Activated T-helper 17 cell treated with anti-CD3 and anti-CD28 coated beads, Interleukin-2, amount 50 U/mL, for 72 hours (primary cell): ENCODE data around the gene PSMB5. TPM values are rescaled to one million over a fixed set of nuclear protein-coding genes. Genes with fewer than 3 reads are reported as not detected.
A peak's percentile ranks its signal among the peaks of the same experiment; 100 is the strongest.

ENCODE experiments used
- ATAC-seq: fragments of 150-1000 bp; cut with Tn5 transposase; replicated peaks from 2 replicates; pipeline ENCODE4 v1.10.0; 2021; ENCODE audit warnings: mild to moderate bottlenecking, moderate library complexity
- H3K27ac Mint-ChIP-seq: one replicate; pipeline ENCODE4 v1.8.0; 2022; ENCODE audit warnings: mixed read lengths
- H3K27me3 Mint-ChIP-seq: one replicate; pipeline ENCODE4 v1.8.0; 2022; ENCODE audit warnings: mixed read lengths
- H3K36me3 Mint-ChIP-seq: one replicate; pipeline ENCODE4 v1.8.0; 2022; ENCODE audit warnings: low read depth, mild to moderate bottlenecking, mixed read lengths
- H3K4me1 Mint-ChIP-seq: one replicate; pipeline ENCODE4 v1.8.0; 2022; ENCODE audit warnings: mixed read lengths
- H3K4me3 Mint-ChIP-seq: one replicate; pipeline ENCODE4 v1.8.0; 2022; ENCODE audit warnings: mild to moderate bottlenecking, mixed read lengths
- H3K9me3 Mint-ChIP-seq: one replicate; pipeline ENCODE4 v1.8.0; 2022; ENCODE audit warnings: mixed read lengths
- total RNA-seq, 2 donors: library from RNA; stranded (reverse); gene quantifications; one replicate each; pipeline ENCODE4 v1.2.3, GENCODE V29; 2022

The PSMB5 gene
- 100 to 1,000 TPM in 1 of 2 donors, 10 to 100 TPM in 1; 85.8 to 151 TPM for total RNA-seq

DNA sequence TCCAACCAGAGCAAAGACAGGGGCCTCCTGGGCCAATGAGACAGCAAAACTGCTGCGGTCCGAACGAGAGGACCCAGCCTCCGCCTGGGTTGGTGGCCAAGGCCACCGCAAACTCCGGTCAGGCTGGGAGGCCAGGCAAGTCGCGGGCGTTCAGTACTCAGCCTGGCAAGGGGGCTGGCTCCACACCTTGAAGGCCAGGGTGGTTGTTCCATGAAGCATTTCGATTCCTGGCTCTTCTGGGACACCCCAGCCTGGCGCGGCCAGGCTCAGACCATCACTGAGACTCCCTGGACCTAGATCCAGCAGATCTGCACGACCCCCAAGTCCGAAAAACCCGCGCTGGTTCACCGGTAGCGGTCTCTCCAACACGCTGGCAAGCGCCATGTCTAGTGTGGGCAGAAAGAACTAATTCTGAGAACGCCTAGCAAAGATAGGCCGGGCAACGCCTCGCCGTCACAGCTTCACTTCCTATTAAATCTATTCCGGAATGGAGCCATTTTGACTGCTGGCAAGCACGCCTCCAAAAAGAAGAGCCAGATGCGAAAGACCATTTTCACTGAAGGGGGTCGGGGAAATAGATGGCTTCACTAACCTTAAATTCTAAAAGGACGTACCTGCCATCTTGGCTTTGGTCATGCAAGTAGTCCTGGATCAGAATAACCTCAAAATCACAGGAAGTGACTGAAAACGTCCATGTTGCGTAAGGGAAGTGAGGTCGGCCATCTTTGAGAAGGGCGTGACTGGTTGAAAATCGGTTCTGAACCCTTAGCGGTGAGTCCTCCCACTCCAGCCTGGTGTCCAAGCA is at the start of gene PSMB5:
Gene PSMB5, minus strand, starts transcription at position 403 of the 805 bp plus-strand sequence. Its CDS starts 19 bp downstream, at position 384.
- Mint-ChIP-seq H3K4me3 (peak within 1 kb of the TSS; percentile 80), H3K4me1 (peaks cover 21% of the 10 kb centered on the region), H3K9me3 (peaks cover 4% of the 10 kb centered on the region), H3K36me3 (peaks cover 46% of the 10 kb centered on the region), H3K27ac (peak within 1 kb of the TSS; percentile 96), H3K27me3 (no peaks in the 10 kb centered on the region)
- ATAC-seq: peak; percentile 96

DNA sequence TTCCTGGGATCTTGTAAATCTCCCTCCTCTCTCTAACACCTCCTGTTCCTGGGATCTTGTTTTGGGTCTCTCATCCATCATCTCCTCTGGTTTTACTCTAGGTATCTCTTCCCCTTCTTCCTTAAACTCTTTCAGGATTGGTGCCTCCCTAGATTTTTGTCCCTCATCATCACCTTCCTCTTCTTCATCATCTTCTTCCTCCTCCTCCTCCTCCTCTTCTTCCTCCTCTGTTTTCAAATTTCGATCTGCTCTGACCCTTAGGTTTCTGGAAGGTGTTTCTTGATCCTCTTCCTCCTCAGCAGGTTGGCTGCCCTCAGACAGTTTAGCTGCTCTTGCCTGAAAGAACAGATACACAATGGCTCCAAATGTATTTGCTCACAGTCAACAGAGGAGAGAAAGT is 45.8 kb upstream of the PSMB5 start:
- no peak for ATAC-seq
- Mint-ChIP-seq H3K36me3 (peaks cover 97% of the 10 kb centered on the region), H3K4me1 (peaks cover 2% of the 10 kb centered on the region), H3K4me3 (no peak overlapping the region), H3K27ac (peak overlapping the region; percentile 2), H3K27me3 (no peaks in the 10 kb centered on the region), H3K9me3 (no peaks in the 10 kb centered on the region)

GRCh38 chr14:23079716-23080115 is 45.0 kb upstream of the PSMB5 start:
- Mint-ChIP-seq H3K36me3 (peaks cover 97% of the 10 kb centered on the region), H3K27ac (peak overlapping the region; percentile 2), H3K27me3 (no peaks in the 10 kb centered on the region), H3K4me3 (no peak overlapping the region), H3K4me1 (no peaks in the 10 kb centered on the region), H3K9me3 (no peaks in the 10 kb centered on the region)
- ATAC-seq: no peak

DNA sequence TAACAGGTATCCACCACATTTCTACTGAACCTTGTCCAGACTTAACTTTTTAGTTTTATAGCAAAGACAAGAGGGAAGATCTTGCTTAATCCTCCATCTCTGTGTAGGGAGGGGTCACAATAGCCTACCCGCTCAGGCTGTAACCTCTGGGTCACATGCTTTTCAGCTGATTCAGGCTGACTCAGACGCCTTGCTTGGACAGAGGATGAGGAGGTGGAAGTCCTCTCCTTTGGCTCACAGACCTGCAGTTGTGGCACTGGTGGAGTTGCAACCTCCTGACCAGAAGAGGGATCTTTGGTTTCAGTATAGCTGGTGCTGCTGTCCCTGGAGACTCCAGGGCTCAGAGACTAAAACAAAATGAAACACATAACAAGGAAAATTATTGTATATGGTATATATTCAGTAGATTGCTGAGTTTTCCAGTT is 44.0 kb upstream of the PSMB5 start:
- no peaks in the 10 kb centered on the region for H3K9me3 Mint-ChIP-seq
- ATAC-seq: peak; percentile 70
- no peaks in the 10 kb centered on the region for H3K27me3 Mint-ChIP-seq
- H3K4me3 Mint-ChIP-seq: no peak overlapping the region
- H3K4me1 Mint-ChIP-seq: no peaks in the 10 kb centered on the region
- peaks cover 97% of the 10 kb centered on the region for H3K36me3 Mint-ChIP-seq
- peak overlapping the region; percentile 2 for H3K27ac Mint-ChIP-seq

GRCh38 chr14:23077962-23078361 is 43.3 kb upstream of the PSMB5 start:
- peaks cover 97% of the 10 kb centered on the region for H3K36me3 Mint-ChIP-seq
- H3K27me3 Mint-ChIP-seq: no peaks in the 10 kb centered on the region
- H3K27ac Mint-ChIP-seq: peak overlapping the region; percentile 8
- no peaks in the 10 kb centered on the region for H3K4me1 Mint-ChIP-seq
- H3K4me3 Mint-ChIP-seq: no peak overlapping the region
- ATAC-seq: no peak
- no peaks in the 10 kb centered on the region for H3K9me3 Mint-ChIP-seq

DNA sequence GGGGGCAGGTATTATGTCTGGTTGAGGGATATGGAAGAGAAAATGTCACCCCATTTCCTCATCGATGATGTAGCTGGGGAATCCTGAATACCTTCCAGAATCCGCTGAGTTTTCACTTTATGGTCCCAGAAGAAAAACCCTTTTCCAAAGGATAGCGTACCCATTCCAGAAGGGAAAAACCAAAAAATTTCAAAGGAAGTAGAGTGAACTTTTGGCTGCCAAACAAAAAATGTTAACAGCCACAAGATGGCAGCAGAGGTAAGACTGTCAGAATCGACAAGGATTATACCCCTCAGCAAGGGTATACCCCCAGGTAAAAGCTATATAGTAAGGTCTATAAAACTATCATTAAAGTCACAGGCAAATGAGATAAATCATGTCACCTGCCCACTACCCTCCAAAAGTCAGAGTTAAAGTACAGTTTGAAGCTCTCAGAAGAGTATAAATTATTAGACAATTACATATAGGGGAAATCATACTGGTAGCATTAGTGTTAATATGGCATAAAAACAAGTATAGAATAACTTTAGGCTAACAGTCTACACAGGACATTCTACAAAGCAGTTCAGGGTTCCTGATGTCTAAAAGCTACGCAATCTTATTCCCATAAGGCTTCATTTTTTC is 42.2 kb upstream of the PSMB5 start:
- Mint-ChIP-seq H3K36me3 (peaks cover 100% of the 10 kb centered on the region), H3K27me3 (no peaks in the 10 kb centered on the region), H3K9me3 (no peaks in the 10 kb centered on the region), H3K27ac (peak overlapping the region; percentile 17), H3K4me1 (peaks cover 4% of the 10 kb centered on the region), H3K4me3 (no peak overlapping the region)
- ATAC-seq: peak; percentile 45

- H3K9me3 Mint-ChIP-seq: no peaks in the 10 kb centered on the region
- peaks cover 18% of the 10 kb centered on the region for H3K4me1 Mint-ChIP-seq
- peaks cover 100% of the 10 kb centered on the region for H3K36me3 Mint-ChIP-seq
- H3K27me3 Mint-ChIP-seq: no peaks in the 10 kb centered on the region
- no peak for ATAC-seq
- no peak overlapping the region for H3K4me3 Mint-ChIP-seq
- H3K27ac Mint-ChIP-seq: no peak overlapping the region
Observed at GRCh38 chr14:23074906-23075305, 40.2 kb upstream of the PSMB5 start.

DNA sequence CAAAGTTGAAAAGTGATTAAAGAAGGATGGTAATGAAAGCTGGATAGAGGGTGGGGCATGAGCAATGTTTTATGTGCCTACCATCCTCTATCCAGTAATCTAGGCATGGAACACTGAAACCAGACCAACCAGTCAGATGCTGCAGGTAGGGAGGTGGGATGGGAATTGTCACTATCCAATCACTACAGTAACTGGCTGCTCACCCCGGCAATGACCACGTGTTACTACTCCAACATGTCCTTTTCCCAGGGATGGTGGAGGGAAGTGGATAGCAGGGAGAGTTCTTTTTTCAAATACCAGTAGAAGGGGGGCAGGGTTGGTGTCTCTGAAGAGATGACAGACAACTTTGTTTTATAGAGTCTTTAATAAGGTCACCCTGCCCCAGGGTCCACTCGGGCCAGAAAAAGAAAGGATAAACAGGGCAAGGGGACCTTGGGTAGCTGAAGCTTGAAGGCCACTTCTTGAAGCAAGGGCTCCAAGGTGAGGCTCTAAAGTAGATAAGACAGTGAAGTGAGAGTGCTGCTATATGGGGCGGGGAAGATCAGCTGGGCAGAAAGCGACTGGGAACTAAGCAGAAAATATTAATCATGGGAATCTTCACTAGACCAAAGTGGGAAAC is 37.3 kb upstream of the PSMB5 start:
- peak overlapping the region; percentile 97 for H3K27ac Mint-ChIP-seq
- peaks cover 100% of the 10 kb centered on the region for H3K36me3 Mint-ChIP-seq
- peak overlapping the region; percentile 92 for H3K4me3 Mint-ChIP-seq
- no peaks in the 10 kb centered on the region for H3K27me3 Mint-ChIP-seq
- H3K4me1 Mint-ChIP-seq: peaks cover 27% of the 10 kb centered on the region
- no peaks in the 10 kb centered on the region for H3K9me3 Mint-ChIP-seq
- ATAC-seq: peak; percentile 1

DNA sequence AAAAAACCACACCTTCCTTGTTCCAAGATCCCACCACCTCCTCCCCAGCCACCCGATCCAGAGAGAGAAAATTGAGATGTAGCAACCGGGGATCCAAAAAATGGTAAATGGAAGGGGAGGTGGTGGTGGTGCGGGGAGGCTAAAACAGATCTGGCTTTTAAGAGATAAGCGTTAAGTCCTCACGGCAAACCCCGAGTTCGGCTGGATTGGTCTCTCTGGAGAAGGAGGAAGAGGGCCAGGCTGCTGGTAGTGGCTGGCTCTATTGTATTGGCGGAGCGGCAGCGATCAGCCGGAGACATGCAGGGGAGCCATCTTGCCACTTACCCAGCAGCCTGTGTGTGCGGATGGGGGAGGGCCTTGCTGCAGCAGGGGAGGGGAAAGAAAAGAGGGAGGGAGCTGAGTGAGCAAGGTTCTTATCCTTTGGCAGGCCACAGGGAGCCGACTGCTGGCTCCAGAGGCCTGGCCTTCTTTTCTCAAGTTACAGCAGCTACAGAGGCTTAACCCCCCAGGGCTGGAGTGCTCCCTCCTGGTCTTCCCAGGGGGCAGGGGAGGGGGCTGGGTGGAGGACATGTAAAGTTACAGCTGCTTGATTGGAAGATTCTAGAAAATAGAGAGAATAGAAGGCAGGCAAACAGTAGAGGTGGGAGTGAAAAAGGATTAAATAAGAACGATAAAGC is 36.7 kb upstream of the PSMB5 start:
- Mint-ChIP-seq H3K36me3 (peaks cover 100% of the 10 kb centered on the region), H3K9me3 (no peaks in the 10 kb centered on the region), H3K27ac (peak overlapping the region; percentile 97), H3K4me3 (peak overlapping the region; percentile 92), H3K4me1 (peaks cover 27% of the 10 kb centered on the region), H3K27me3 (no peaks in the 10 kb centered on the region)
- ATAC-seq: peak; percentile 98

DNA sequence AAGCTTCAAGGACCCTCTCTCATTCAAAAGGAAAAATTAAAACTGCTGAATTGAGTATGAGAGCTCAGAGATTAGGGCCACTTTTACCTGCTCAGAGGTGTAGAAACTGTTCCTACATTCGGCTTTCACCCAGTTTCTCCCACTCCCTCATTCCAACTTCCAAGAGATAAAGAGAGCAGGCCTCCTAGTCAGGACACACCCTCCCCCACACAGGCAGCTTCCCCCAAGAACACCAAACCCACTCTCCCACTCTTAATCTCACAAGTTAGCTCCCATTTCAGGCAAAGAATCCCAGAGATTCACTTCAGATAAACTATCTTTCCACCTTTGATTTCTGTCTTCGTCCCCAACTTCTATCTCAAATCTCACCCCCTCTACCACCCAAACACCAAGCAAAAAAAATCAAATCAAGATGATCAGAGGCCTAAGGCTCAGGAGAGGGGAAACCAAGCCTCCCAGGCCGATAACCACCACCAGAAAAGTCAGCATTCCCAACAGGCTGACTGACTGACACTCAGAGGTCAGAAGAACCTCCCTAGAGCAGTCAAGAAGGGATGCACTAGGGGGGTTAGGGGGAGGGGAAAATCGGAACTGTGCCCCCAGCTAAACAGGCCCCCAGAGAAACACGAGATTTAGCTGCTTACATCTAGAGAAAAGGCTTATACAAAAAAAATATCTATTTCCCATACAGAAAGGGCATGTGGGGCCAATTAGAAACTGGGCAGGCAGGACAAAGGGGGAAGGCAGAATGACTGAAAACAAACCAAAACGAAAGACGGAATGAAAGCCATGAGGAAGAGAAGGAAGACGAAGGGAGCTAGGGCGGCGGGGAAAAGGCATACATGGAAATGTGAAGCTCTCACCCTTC is 35.8 kb upstream of the PSMB5 start:
- peaks cover 32% of the 10 kb centered on the region for H3K4me1 Mint-ChIP-seq
- H3K27ac Mint-ChIP-seq: peak overlapping the region; percentile 97
- no peaks in the 10 kb centered on the region for H3K27me3 Mint-ChIP-seq
- H3K9me3 Mint-ChIP-seq: no peaks in the 10 kb centered on the region
- peak overlapping the region; percentile 92 for H3K4me3 Mint-ChIP-seq
- no peak for ATAC-seq
- peaks cover 100% of the 10 kb centered on the region for H3K36me3 Mint-ChIP-seq

DNA sequence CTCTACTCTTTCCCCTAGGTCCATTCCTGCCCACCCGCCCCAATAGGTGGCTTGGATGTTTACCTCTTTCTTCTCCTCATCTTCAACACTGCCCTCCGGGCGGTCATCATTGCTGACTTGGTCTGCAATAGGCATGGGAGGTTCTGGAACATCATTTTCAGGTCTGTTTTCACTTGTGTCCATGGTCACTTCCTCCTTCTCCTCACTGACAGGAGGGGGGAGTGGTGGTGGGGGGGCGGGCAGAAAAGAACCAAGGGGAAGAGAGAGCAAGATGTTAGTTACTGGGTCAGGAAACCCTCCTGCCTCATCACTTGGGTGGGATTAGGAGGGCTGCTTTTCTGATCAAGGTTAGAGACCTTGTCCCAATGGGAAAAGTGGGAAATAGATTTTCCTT is 34.7 kb upstream of the PSMB5 start:
- ATAC-seq: no peak
- H3K27ac Mint-ChIP-seq: no peak overlapping the region

GRCh38 chr14:23068789-23069412 is 34.2 kb upstream of the PSMB5 start:
- H3K4me3 Mint-ChIP-seq: peak overlapping the region; percentile 92
- H3K9me3 Mint-ChIP-seq: no peaks in the 10 kb centered on the region
- peaks cover 100% of the 10 kb centered on the region for H3K36me3 Mint-ChIP-seq
- peak; percentile 75 for ATAC-seq
- peak overlapping the region; percentile 75 for H3K27ac Mint-ChIP-seq
- H3K27me3 Mint-ChIP-seq: no peaks in the 10 kb centered on the region
- peaks cover 32% of the 10 kb centered on the region for H3K4me1 Mint-ChIP-seq

More for the DNA sequence above, 34.7 kb upstream of the PSMB5 start:
- Mint-ChIP-seq H3K36me3 (peaks cover 100% of the 10 kb centered on the region), H3K27me3 (no peaks in the 10 kb centered on the region), H3K4me3 (peak overlapping the region; percentile 92), H3K4me1 (peaks cover 32% of the 10 kb centered on the region), H3K9me3 (no peaks in the 10 kb centered on the region)
